PC-9 (cell line): ENCODE data around the gene KRT76.

Experiments
- CTCF ChIP-seq: fragments of 200-600 bp; sonication (generic); conservative IDR thresholded peaks from 2 replicates; pipeline ENCODE4 v1.6.1; 2017; ENCODE audit warnings: mixed run types, antibody characterized with exemption, mild to moderate bottlenecking, moderate library complexity
- EZH2 ChIP-seq: fragments of 200-600 bp; sonication (generic); IDR thresholded peaks from 2 replicates; pipeline ENCODE4 v1.8.0; 2017; ENCODE audit warnings: antibody characterized with exemption, low read depth

GRCh38 chr12:52722680-52723079, 54.5 kb downstream of the KRT76 start:
- TF ChIP-seq CTCF (no peak), EZH2 (no peak)
